Renal cortical epithelial cell (primary cell): ENCODE results near the gene SEC16A. TPM values are rescaled to one million over a fixed set of nuclear protein-coding genes. Genes with fewer than 3 reads are reported as not detected.
"Not testable (repeated sequence)": the region's sequence is repeated elsewhere in the genome, so short reads cannot be mapped to it uniquely, and the experiment has no call there.

Experiments
- DNase-seq: peaks from one replicate; pipeline ENCODE4 v3.0.0-alpha.2; 2011; ENCODE audit warnings: low read depth
- total RNA-seq: library from RNA; depleted of rRNA; stranded (reverse); fragments of >200 nt; gene quantifications from 2 replicates; pipeline ENCODE4 v1.2.3, GENCODE V29; 2014

Gene SEC16A
- total RNA-seq, 1 donor from 2014 or later, result 69.4 TPM

DNA sequence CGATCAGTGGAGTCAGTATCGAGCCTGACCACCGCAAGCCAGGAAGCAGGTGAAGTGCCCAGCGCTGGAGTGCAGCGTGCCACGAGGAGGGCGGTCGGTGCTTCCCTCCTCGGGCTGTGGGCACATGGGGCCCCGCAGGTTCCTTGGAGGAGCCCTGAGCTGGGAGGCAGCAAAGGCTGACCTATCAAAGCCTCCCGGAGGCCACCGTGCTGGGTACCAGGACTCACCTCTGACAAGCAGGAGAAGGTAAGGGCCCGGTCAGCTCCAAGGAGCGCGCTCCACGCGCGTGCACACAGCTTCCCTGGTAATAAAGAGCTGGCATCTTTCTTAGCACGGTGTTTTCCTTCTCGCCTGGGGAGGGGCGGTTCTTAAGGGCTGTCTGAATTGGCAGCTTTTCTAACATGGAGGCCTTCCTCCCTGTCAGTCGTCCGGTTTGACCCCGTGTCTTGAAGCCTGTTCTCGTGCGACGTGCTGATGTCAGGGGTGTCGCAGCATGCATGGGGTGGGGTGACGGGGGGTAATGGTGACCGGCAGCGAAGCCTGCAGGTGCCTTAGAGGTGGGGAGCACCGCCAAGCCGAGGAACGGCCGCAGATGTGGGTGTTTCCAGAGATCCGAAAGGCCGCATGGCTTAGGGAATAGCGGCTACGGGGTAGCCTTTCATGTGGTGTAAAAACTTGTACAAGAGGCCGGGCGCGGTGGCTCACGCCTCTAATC is 59.3 kb downstream of the SEC16A start:
- no peak for DNase-seq

DNA sequence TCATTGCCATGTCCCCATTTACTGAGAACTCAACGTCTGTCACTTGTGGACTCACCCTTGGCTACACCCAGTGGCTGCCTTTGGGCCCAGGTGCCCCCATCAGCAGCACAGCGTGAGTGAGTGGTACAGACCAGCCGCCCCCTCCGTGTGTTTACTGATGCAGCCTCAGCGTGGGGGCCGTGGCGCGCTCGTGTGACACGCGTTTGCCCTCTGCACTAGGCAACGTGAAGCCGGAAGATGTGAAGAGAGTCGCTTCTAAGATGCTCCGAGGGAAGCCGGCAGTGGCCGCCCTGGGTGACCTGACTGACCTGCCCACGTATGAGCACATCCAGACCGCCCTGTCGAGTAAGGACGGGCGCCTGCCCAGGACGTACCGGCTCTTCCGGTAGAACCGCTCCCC is 60.0 kb downstream of the SEC16A start:
- DNase-seq, result no peak

DNA sequence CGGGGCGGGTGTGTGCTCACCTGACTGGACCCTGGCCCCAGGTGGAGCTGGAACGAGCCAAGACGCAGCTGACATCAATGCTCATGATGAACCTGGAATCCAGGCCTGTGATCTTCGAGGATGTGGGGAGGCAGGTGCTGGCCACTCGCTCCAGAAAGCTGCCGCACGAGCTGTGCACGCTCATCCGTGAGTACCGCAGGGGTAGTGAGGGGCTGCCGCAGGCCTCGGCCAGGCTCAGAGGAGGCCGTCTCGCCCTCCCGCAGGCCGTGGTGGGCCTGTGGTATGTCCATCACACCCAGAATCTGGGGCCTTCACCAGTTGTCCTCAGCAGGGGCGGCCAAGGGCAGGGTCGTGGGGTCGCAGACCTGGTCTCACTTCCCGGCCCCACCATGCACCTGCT is 61.0 kb downstream of the SEC16A start:
- DNase-seq, result no peak

DNA sequence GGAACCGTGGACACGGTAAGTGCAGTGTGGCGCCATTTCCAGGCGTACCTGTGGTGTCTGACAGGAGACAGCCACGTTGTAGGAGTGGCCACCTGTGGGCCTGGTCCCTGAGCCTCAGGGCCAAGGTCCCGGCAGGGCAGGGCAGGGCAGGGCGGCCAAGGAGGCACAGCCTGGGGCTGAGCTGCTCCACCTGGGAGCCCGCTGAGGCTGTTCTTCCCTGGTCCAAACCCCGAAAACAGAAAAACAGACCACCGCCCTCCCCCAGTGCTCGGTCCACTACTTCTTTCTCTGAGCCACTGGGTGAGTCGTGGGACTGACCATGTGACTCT is 63.8 kb downstream of the SEC16A start:
- DNase-seq, result no peak

DNA sequence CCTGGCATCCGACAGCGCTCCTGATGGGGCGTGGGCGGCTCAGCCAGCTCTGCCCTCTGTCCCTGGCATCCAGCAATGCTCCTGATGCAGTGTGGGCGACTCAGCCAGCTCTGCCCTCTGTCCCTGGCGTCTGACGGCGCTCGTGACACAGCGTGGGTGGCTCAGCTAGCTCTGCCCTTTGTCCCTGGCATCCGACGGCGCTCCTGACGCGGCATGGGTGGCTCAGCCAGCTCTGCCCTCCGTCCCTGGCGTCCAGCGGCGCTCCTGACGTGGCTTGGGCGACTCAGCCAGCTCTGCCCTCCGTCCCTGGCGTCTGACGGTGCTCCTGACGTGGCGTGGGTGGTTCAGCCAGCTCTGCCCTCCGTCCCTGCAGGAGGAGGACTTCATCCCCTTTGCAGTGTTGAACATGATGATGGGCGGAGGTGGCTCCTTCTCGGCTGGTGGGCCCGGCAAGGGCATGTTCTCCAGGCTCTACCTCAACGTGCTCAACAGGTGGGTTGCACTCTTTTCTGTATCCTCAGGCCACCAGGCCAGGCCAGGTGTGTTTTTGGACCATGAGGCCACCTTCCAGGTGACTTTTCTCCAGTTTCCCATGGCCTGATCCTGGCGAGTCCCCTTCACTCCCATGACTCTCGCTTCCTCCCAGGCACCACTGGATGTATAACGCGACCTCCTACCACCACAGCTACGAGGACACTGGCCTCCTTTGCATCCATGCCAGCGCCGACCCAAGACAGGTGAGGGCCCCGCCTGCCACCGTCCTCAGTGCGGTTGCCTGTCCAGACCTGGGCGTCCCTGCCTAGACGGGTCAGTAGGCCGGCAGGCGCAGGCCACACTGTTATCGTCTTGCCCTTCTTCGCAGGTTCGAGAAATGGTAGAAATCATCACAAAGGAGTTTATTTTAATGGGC is 64.4 kb downstream of the SEC16A start:
- DNase-seq, result no peak

DNA sequence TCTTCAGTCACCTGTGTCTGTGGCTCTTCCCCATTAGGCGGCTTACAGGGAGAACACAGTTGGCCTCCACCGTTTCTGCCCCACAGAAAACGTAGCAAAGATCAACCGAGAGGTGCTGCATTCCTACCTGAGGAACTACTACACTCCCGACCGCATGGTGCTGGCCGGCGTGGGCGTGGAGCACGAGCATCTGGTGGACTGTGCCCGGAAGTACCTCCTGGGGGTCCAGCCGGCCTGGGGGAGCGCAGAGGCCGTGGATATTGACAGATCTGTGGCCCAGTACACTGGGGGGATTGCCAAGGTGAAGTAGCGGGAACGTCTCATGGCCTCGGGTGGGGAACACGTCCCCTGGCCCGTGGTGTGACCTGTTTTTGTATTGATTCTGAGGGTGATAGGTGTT is 65.9 kb downstream of the SEC16A start:
- DNase-seq, result no peak

DNA sequence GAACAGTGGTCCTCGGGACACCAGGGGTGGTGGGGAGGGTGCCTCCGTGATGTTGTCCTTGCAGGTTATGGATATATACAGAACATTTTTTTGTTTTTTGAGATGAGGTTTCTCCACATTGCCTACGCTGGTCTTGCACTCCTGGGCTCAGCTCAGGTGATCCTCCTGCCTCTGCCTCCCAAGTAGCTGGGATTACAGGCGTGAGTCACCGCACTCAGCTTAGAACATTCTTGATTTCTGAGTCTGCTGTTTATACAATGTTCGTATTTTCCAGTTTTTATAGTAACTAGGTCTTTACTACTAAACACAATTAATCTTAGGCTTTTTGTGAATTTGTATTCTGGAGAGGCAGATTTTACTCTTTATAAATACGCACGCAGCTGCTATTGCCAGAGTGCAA is 66.4 kb downstream of the SEC16A start:
- DNase-seq, result no peak

DNA sequence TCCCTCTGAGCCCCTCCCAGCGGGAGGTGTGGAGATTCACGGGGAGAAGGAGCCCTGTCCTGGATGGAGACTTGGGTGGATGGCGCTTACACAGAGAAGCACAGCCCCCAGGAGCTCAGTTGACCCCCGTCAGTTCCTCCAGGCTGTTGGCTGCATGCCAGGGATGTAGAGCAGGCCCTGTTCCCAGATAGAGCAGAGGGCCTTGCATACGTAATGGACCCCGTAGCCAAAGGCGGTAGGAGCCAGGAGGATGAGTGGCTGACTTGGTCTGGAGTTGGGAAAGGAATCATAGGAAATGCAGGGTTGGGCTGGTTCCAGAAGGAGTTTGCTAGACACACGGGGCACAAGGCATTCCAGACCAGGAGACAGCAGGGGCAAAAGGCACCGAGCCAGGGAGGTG is 69.9 kb downstream of the SEC16A start:
- DNase-seq, result no peak

DNA sequence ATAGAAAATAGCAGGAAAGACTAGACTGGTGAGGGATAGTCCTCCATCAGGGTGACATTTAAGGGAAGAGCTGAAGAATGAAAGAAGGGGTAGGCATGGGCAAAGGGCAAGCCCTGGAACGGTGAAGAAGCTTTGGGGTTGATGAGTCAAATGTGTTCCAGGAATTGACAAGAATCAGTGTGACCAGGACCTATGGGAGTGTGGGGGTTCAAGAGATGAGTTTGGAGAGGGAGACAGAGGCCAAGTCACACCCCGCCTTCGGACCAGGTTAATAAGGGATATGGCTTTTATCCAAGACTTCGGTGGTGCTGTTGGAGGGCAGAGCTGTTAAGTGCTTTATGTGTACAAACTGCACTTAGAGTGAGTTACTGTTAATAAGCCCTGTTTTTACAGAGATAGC is 71.5 kb downstream of the SEC16A start:
- DNase-seq, result no peak

DNA sequence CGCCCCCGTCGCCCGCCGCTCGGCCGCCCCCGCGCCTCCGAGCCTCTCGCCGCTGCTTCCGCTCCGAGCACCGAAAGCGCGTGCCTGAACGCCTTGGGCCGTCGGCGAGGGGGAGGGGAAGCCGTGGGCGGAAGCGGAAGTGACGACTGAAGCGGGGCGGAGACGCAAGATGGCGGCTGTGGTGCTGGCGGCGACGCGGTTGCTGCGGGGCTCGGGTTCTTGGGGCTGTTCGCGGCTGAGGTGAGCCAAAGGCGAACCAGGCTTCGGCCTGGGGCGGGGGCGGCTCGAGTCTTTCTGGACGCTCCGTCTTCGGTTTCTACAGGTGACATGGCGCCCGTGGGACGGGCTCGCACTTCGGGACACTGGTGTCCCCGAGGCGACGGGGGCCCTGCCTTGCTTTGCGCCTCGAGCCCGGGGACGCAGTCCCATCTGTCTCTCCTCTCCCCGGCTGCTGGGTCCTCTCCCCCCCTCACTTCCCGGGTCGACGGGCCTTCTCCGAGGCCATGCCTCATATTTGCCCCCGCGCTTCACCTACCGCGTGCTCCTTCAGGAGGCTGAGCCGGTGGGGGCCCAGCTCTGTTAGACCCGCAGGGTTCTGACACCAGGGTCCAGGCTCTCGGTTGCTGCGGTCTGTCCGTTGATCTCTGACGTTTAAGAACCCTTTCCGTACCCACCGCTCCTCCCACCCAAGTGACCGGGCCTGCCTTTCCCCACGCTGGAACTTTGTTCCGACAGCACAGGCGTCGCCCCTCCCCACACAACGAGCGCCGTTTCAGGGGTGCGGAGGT is 72.1 kb downstream of the SEC16A start, which contains the start of the genes ENTR1 and PMPCA:
Gene ENTR1 (minus strand): TSS at position 115 of the 788 bp plus-strand sequence. CDS start 217 bp downstream, outside the sequence.
Gene PMPCA (plus strand): TSS at position 159 of the 788 bp plus-strand sequence. CDS start 11 bp downstream, at position 170.
- DNase-seq, result peak; percentile 63

DNA sequence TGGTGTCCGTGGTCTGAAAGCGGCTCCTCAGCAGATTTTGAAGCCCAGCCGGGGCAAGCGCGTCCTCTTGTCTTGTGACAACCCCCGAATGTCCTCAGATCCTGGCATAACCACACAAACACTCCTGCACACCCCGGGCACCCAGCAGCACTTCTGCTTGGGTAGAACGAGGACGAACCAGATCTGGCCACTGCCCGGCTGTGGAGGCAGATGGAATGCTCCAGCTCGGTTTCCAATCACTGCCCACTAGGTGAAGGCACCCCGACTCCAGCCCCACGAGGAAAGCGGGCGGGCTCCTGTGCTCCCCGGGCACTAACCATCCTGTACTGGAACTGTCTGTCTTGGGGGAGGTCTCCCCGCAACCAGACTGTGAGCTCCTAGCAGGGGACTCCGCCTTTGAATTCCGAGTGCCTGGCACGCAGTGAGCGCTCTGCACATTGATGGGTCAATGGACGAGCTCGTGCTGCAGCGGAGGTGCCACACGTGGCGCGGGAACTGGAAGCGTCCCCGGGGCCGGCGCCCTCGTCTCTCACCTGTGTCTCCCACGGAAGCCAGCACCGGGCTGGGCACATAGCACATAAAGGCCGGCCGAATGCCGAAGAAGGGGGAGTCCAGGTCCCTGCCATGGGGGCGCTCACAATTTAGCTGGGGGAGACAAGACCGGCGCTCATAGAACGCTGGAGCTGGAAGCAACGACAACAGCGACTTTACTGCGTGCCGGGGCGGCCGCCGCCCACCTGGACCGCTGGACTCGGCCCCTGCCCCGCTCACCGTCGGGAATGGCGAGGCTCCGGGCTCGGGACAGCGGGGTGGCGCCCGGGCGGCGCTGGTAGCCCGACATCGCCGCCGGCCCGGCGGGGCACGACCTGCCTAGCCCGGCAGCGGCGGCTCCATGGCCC is 73.0 kb downstream of the SEC16A start:
- peak; percentile 19 for DNase-seq

DNA sequence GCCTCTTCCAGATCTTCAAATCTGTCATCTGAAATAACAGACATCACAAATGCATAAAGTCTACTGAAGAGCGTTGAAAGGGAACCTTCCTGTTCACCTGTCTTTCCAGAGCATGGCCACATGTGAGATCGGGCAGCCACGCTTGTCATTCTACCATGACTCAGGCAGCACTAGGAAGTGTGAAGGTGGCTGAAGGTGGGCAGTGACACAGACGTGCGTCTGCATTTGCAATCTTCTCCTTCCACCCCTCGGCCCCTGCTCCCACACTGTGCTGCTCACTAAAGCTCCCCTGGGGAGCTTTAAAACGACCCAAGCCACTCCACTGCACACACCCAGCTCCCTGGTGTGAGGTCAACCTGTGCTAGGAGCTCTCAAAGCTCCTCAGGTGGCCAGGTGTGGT is 74.9 kb downstream of the SEC16A start:
- no peak for DNase-seq

DNA sequence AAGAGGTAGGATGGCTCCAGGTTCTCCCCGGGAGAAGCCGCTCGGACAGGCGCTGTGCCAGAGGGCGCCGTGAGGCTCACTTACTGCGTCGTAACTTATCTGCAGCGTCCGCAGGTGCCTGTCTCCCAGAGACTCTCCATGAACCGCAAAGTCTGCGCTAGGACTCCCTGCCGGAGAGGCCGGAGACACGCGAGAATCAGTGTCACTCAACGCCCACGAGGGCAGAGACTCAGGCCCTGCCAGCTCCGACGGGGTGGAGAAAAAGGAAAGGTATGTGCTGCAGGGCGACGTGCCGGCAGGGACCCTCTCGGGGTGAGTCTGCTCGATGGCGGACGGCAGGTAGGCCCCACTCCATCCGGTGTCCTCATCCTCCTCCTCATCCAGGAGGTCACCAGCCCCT is 75.8 kb downstream of the SEC16A start:
- DNase-seq, result not testable (repeated sequence)

DNA sequence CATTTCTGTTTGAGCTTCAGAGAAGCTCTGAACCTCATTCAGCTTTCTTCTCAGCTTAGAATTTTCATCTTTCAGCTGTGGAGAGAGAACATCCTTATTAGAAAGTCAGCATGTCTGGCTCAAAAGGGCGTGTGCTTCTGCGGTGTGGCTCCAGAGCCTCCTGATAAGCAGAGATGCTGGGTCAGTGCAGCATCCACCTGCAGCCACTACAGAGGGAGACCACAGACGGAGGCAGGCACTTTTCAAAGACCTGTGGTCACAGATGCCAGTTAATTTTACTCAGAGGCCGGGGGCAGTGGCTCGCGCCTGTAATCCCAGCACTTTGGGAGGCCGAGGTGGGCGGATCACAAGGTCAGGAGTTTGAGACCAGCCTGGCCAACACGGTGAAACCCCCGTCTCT is 76.9 kb downstream of the SEC16A start:
- DNase-seq, result not testable (repeated sequence)

DNA sequence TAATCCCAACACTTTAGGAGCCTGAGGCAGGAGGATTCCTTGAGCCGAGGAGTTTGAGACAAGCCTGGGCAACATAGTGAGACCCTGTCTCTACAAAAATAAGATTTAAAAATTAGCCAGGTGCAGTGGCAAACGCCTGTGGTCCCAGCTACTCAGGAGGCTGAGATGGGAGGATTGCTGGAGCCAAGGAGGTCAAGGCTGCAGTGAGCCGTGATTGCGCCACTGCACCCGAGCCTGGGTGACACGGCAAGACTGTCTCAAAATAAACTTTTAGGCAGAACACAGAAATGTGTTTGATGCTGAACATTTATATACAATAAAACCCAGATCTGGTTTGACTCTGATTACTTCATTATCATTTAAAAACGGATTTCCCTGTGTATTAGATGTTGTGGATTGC is 77.4 kb downstream of the SEC16A start:
- DNase-seq, result no peak

DNA sequence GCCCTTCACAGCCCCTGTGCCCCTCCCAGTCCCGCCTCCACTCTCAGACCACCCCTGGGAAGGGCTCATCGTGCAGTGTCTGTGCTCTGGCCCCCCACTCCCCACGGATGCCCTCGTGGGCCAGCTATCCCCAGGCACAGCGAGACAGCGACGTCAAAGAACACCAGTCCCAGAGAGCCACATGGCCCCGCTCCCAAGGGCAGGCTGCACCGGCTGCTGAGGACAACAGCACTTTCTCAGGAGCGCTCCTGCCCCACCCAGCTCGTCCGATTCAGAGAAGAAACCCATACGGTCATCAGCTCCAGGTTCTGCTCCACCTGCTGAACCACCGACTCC is 78.1 kb downstream of the SEC16A start:
- DNase-seq, result no peak

DNA sequence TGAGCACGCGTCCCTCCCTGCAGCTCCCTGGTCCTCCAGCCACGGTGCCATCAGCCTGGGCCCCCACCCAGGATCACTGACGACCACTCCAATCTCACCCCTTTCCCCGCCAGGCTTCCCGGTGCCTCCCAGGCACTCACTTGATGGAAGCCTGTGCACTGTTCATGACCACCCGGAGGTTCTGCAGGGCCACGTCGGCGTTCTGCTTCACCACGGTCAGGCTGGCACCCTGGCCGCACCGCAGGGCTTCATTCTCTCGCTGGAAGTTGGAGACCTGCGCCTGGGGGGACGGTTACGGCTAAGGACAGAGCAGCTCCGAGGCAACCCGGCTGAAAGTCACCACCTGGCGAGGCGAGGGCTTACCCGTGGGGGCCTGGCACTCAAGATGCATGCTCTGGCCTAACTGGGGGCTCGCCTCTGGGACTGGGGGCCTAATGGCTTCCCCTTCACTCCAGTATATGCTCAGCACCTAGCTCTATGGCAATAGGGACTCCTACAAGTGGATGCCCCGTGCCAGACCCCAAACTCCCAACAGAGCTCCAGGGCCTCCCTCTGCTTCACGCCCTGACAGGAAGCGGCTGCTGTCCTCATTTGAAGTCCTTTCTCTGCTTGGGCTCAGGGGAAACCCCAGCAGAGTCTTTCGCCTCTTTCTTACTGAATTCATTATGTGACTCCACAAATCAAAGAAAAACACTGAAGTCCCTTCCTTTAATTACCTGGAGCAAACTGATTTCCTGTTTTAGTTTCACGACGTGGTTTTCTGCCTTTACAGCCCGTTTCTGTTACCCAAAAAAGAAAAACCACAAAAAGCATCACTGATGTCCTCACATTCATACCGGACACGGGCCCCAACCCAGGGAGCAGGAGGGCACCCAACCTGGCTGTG is 78.7 kb downstream of the SEC16A start:
- no peak for DNase-seq

DNA sequence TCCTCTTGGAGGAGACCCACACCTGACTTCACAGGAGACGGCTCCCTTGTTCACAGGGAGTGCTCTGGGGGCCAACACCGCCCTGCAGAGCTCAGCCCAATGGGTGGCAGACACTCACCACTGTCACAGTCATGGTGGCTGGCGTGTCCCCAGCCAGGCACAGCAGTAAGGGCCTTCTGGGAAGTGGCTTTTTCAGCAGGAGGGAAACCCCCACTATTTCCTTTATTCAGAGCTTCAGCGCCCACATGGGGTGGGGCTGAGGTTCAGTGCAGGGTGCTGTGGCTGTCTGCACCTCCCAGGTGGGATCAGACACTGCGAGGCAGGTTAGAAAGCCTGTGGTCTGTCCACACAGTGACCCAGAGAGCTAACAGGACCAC is 79.3 kb downstream of the SEC16A start:
- no peak for DNase-seq

DNA sequence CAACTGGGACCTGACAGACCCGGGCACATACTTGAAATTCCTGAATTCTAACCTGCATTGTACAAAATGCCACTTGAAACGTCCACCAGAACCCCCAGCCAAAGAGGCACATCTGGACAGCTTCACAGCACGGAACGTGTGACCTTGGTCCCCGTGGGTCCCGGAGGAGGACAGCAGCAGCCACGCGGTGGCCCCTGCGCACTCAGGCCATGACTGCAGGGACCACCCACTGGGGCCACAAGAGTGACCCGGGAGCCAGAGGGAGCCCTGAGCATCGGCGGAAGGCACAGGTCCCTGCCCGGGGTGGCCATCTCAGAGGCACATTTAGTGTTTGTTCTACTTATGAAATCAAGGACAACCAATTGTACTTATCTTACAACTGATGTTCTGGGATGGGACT is 80.8 kb downstream of the SEC16A start:
- DNase-seq, result no peak

DNA sequence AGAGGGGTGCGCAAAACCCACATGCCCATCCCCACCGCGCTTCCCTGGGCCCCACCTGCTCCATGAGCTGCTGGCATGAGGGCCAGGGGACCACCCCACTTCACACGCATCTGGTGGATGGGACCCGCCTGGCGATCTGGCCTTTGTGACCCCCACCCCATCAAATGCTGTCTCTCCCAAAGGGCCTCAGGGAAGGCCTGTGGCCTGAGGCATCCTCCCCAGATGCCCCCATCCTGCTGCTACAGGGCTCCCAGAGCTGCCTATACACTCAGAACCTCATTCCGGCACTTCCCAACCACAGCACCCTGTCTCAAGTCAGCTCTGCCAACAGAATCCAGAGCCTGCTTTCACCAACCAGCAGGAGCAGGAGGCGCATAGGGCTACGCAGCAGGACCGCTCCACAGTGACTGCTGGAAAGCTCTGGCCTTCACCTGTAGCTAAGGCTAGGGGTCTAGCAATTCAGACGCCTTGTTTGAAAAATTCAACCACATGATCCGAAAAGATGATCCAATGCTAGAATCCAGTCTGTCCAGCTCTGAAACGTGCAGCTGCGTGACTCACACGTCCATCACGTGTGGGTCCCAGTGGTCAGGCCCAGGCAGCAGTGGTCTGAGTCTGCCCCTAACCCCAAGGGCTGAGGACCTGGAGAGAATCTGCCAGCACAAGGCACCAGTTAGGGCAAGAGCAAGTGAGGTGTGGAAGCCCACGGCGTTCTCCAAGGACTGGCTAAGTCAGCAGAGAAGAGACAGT is 81.5 kb downstream of the SEC16A start:
- DNase-seq, result no peak
